ENCODE measurements around the gene XRCC1. TPM values are rescaled to one million over a fixed set of nuclear protein-coding genes. Genes with fewer than 3 reads are reported as not detected.
A peak's percentile ranks its signal among the peaks of the same experiment; 100 is the strongest.

Gene XRCC1
- total RNA-seq, 1 donor = 32.9 TPM

DNA sequence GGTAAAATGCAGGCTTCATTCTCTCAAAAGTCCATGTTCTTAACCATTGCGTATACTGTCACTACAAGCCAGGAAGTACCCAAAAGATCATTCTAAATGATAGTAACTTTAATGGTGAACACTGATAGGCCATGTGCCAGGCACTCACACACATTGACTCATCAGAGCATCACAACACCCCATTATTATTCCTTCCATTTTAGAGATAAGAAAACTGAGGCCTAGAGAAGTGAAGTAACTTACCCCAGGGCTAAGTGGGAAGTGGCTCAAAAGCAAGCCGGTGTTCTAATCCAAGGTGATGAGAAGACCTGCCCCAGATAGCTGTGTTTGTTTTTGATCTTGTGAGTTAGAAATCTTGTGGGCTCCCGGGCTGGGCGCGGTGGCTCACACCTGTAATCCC is 69.4 kb downstream of the XRCC1 start:
- DNase-seq (ENCODE audit: low read depth) = no peak
- TF ChIP-seq, protein P1, sequence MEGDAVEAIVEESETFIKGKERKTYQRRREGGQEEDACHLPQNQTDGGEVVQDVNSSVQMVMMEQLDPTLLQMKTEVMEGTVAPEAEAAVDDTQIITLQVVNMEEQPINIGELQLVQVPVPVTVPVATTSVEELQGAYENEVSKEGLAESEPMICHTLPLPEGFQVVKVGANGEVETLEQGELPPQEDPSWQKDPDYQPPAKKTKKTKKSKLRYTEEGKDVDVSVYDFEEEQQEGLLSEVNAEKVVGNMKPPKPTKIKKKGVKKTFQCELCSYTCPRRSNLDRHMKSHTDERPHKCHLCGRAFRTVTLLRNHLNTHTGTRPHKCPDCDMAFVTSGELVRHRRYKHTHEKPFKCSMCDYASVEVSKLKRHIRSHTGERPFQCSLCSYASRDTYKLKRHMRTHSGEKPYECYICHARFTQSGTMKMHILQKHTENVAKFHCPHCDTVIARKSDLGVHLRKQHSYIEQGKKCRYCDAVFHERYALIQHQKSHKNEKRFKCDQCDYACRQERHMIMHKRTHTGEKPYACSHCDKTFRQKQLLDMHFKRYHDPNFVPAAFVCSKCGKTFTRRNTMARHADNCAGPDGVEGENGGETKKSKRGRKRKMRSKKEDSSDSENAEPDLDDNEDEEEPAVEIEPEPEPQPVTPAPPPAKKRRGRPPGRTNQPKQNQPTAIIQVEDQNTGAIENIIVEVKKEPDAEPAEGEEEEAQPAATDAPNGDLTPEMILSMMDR (IDR thresholded peaks at IDR 0.05; ENCODE audit: insufficient read depth, low read length) = no peak
- no peak overlapping the region for H3K4me3 ChIP-seq (ENCODE audit: low read depth, low read length)

DNA sequence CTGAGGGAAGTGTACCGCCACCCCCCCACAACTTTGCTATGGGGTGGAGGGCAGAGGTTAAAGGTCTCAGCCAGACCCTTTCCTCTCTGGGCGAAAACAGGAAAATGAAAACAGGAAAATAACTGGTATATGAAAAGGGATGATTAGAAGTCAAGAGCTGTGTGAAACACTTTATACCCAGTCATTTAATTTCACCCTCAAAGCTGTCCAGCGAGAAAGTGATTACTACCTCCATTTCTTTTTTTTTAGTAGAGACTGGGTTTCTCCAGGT is 70.2 kb downstream of the XRCC1 start:
- H3K4me3 ChIP-seq (ENCODE audit: low read depth, low read length) = no peak overlapping the region
- no peak for DNase-seq (ENCODE audit: low read depth)
- TF ChIP-seq, protein P1 (IDR thresholded peaks at IDR 0.05; ENCODE audit: insufficient read depth, low read length) = no peak

DNA sequence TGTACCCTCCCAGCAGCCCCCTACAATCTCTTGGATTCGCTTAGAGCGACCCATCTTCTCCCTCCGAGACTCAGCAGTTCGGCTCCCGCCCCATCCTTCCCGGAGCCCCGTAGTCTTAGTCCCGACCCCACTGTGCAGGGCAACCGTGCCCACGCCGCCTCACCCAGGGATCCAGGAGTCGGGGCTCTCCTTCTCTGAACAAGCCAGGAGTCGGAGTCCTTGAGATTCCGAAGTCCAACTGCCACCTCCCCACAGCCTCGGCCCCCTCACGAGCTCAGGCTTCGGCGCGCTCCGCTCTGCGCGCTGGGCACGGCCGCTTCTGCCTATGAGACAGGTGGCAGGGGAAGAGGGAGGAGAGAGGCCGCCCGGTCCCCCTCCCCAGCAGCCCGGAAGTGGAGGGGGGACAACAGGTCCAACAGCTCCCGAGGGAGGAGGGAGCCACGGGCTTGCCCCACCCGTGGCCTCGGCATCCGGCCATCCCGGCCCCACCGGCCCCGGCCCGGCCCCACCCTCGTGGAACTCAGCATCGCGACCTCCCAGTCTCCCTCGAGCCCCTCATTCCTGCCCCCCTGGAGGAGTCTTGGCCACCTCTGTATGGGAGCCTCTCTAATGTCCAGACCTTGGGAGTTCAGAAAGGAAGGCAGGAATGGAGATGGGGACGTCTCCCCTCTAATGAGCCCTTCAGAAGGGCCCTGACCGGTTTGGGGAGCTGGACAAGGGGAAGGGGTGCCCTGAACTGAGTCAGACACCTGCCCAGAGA is 70.7 kb downstream of the XRCC1 start, which contains the start of gene PHLDB3:
PHLDB3 (minus strand) TSS at position 321 of the 760 bp plus-strand sequence. CDS start 628 bp downstream, outside the sequence.
- DNase-seq (ENCODE audit: low read depth) = no peak
- TF ChIP-seq, protein P1 (IDR thresholded peaks at IDR 0.05; ENCODE audit: insufficient read depth, low read length) = no peak
- H3K4me3 ChIP-seq (ENCODE audit: low read depth, low read length) = peak within 1 kb of the TSS; percentile 94

DNA sequence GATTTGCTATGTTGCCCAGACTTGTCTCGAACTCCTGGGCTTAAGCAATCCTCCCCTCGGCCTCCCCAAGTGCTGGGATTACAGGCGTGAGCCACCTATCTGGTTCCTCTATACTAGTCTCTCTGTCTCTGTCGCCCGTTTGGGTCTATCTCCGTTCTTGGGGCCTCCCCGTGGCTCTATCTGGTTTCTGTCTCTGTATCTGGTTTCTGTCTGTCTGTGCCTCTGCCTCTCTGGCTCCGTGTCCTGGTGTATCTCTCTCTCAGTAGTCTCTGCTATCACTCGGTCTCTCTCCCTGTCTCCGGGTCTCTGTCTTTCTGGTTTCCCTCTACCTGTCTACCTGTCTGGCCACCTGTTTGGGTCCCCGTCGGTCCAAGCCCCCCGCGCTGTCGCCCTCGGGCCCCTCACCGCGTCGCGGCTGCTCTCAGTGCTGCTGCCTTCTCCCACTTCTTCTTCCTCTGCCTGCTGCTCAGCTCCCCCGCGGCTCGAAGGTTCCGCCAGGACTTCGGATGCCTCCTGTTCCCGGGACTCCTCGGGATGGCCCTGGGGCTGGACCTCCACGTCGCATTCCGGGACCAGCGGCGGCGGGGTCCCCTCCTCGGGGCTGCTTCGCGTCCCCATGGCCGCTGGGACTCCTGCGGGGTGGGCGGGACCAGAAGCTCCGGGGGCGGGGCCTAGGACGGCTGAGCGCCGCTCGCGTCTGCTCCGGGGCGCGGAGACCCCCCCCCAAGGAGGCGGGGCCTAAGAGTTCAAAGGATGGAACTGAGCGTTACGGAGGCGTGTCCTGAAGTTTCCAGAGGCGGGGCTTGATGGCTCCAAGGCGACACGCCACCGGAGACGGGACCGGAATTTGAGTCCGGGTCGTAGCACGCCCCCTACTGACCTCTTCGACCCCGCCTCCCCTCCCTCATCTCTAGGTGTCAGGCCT is 71.6 kb downstream of the XRCC1 start:
- TF ChIP-seq, protein P1 (IDR thresholded peaks at IDR 0.05; ENCODE audit: insufficient read depth, low read length) = no peak
- H3K4me3 ChIP-seq (ENCODE audit: low read depth, low read length) = peak overlapping the region; percentile 94
- peak; percentile 82 for DNase-seq (ENCODE audit: low read depth)

GRCh38 chr19:43502419-43502976 is 72.8 kb downstream of the XRCC1 start:
- TF ChIP-seq, protein P1 (IDR thresholded peaks at IDR 0.05; ENCODE audit: insufficient read depth, low read length) = no peak
- DNase-seq (ENCODE audit: low read depth) = no peak
- H3K4me3 ChIP-seq (ENCODE audit: low read depth, low read length) = peak overlapping the region; percentile 94

GRCh38 chr19:43501661-43502418 is 73.5 kb downstream of the XRCC1 start:
- H3K4me3 ChIP-seq (ENCODE audit: low read depth, low read length) = no peak overlapping the region
- no peak for DNase-seq (ENCODE audit: low read depth)
- TF ChIP-seq, protein P1 (IDR thresholded peaks at IDR 0.05; ENCODE audit: insufficient read depth, low read length) = no peak

All from fibroblast of the aortic adventitia (primary cell).